HG03196 (cell line): Measurements from ENCODE around the gene TBRG1.

ENCODE experiments used
- ATAC-seq: cut with Tn5 transposase; IDR thresholded peaks from one replicate; pipeline ENCODE4 v1.9.1; 2021; ENCODE audit not compliant: unreplicated experiment

The TBRG1 gene

GRCh38 chr11:124612045-124612444, 10.6 kb upstream of the TBRG1 start:
- ATAC-seq: no peak

- ATAC-seq: no peak
Measured at GRCh38 chr11:124612567-124613246, 10.0 kb upstream of the TBRG1 start.

- no peak for ATAC-seq
Measured at GRCh38 chr11:124618863-124619262, 3.8 kb upstream of the TBRG1 start.

GRCh38 chr11:124623861-124624525, 1.3 kb downstream of the TBRG1 start:
- ATAC-seq: no peak

- no peak for ATAC-seq
Measured at GRCh38 chr11:124625504-124626168, 3.0 kb downstream of the TBRG1 start.

- no peak for ATAC-seq
Measured at GRCh38 chr11:124627546-124627945, 4.9 kb downstream of the TBRG1 start.

- ATAC-seq: no peak
Measured at GRCh38 chr11:124629961-124630360, 7.3 kb downstream of the TBRG1 start.

- ATAC-seq: no peak
Measured at GRCh38 chr11:124633355-124633754, 10.7 kb downstream of the TBRG1 start.

- ATAC-seq: no peak
Measured at GRCh38 chr11:124635932-124636331, 13.3 kb downstream of the TBRG1 start.

GRCh38 chr11:124638500-124638899, 15.8 kb downstream of the TBRG1 start:
- no peak for ATAC-seq

- ATAC-seq: no peak
Measured at GRCh38 chr11:124639186-124639585, 16.5 kb downstream of the TBRG1 start.

- no peak for ATAC-seq
Measured at GRCh38 chr11:124640666-124641065, 18.0 kb downstream of the TBRG1 start.

GRCh38 chr11:124642628-124643027, 20.0 kb downstream of the TBRG1 start:
- no peak for ATAC-seq

- ATAC-seq: no peak
Measured at GRCh38 chr11:124643042-124643604, 20.5 kb downstream of the TBRG1 start.

GRCh38 chr11:124643605-124644425, 21.2 kb downstream of the TBRG1 start:
- ATAC-seq: no peak

- ATAC-seq: peak; percentile 67
Measured at GRCh38 chr11:124644426-124645280, 22.0 kb downstream of the TBRG1 start.

GRCh38 chr11:124646148-124646547, 23.5 kb downstream of the TBRG1 start:
- ATAC-seq: no peak

- ATAC-seq: no peak
Measured at GRCh38 chr11:124648610-124649009, 25.9 kb downstream of the TBRG1 start.

- no peak for ATAC-seq
Measured at GRCh38 chr11:124656774-124657630, 34.3 kb downstream of the TBRG1 start.
